OCI-LY1 (cell line): ENCODE data around the gene HARBI1.
A peak's percentile ranks its signal among the peaks of the same experiment; 100 is the strongest.

Source experiments
- H2AFZ ChIP-seq: fragments of 200-600 bp; sonication (generic), shearing (Covaris generic); 2 replicates; pipeline ENCODE4 v1.6.0; 2014; ENCODE audit warnings: antibody characterized with exemption, mild to moderate bottlenecking, low read length
- H3F3A ChIP-seq: fragments of 200-600 bp; sonication (generic), shearing (Covaris generic); 2 replicates; pipeline ENCODE4 v1.6.0; 2014; ENCODE audit warnings: mild to moderate bottlenecking, antibody characterized with exemption, low read length, moderate library complexity; ENCODE audit not compliant: insufficient read depth
- H3K27ac ChIP-seq: fragments of 200-600 bp; sonication (generic); 2 replicates; pipeline ENCODE4 v1.5.1; 2014; ENCODE audit warnings: low read length, mixed run types, mild to moderate bottlenecking, low read depth; ENCODE audit not compliant: poor library complexity, severe bottlenecking
- H3K27me3 ChIP-seq: fragments of 200-600 bp; sonication (generic); 2 replicates; pipeline ENCODE4 v1.6.0; 2014; ENCODE audit warnings: antibody characterized with exemption, mild to moderate bottlenecking, low read length, moderate library complexity; ENCODE audit not compliant: insufficient read depth
- H3K36me3 ChIP-seq: fragments of 200-600 bp; sonication (generic); 2 replicates; pipeline ENCODE4 v1.6.1; 2014; ENCODE audit warnings: mild to moderate bottlenecking, antibody characterized with exemption, low read length, moderate library complexity, mixed read lengths; ENCODE audit not compliant: insufficient read depth
- H3K4me1 ChIP-seq: fragments of 200-600 bp; sonication (generic); 2 replicates; pipeline ENCODE4 v1.5.1; 2014; ENCODE audit warnings: mild to moderate bottlenecking, low read length, moderate library complexity; ENCODE audit not compliant: insufficient read depth, severe bottlenecking
- H3K4me2 ChIP-seq: fragments of 200-600 bp; sonication (generic), shearing (Covaris generic); 2 replicates; pipeline ENCODE4 v1.6.1; 2014; ENCODE audit warnings: low read length
- H3K4me3 ChIP-seq: fragments of 200-600 bp; sonication (generic); 2 replicates; pipeline ENCODE4 v1.5.1; 2014; ENCODE audit warnings: low read length, low read depth, mild to moderate bottlenecking, mixed read lengths; ENCODE audit not compliant: poor library complexity, severe bottlenecking
- H3K79me2 ChIP-seq: fragments of 200-600 bp; shearing (Covaris generic); 2 replicates; pipeline ENCODE4 v1.6.1; 2016; ENCODE audit warnings: mixed run types, low read length, mixed read lengths; ENCODE audit not compliant: insufficient read depth
- H3K9ac ChIP-seq: fragments of 200-600 bp; sonication (generic), shearing (Covaris generic); 2 replicates; pipeline ENCODE4 v1.6.1; 2014; ENCODE audit warnings: mild to moderate bottlenecking, low read length, mixed read lengths
- H3K9me2 ChIP-seq: fragments of 200-600 bp; sonication (generic), shearing (Covaris generic); 2 replicates; pipeline ENCODE4 v1.6.1; 2014; ENCODE audit warnings: low read depth, mild to moderate bottlenecking, low read length, mixed read lengths
- H3K9me3 ChIP-seq: fragments of 200-600 bp; shearing (Covaris generic); 2 replicates; pipeline ENCODE4 v1.6.1; 2014; ENCODE audit warnings: low read length, mixed read lengths
- H4K20me1 ChIP-seq: fragments of 200-600 bp; sonication (generic), shearing (Covaris generic); 2 replicates; pipeline ENCODE4 v1.6.0; 2016; ENCODE audit warnings: mild to moderate bottlenecking, low read length; ENCODE audit not compliant: insufficient read depth
- CTCF ChIP-seq: fragments of 200-600 bp; sonication (generic), shearing (Covaris generic); IDR thresholded peaks from 2 replicates; pipeline ENCODE4 v1.5.1; 2017; ENCODE audit warnings: mild to moderate bottlenecking, antibody characterized with exemption, low read length, moderate library complexity, mixed read lengths
- EZH2 ChIP-seq: fragments of 200-600 bp; sonication (generic), shearing (Covaris generic); IDR thresholded peaks from 2 replicates; pipeline ENCODE4 v1.8.0; 2017; ENCODE audit warnings: borderline replicate concordance, mixed run types, mild to moderate bottlenecking, antibody characterized with exemption, low read length, moderate library complexity, mixed read lengths

Gene HARBI1

GRCh38 chr11:46616551-46617133 lies 385 bp downstream of the HARBI1 start:
- peak overlapping the region; percentile 93 for H3K4me3 ChIP-seq
- H3K9me3 ChIP-seq = no peaks in the 10 kb centered on the region
- TF ChIP-seq CTCF (no peak), EZH2 (no peak)
- H3K4me1 ChIP-seq = peaks cover 48% of the 10 kb centered on the region
- peak overlapping the region; percentile 89 for H3K9ac ChIP-seq
- no peaks in the 10 kb centered on the region for H3F3A ChIP-seq
- H3K36me3 ChIP-seq = peaks cover 3% of the 10 kb centered on the region; the same call in 1 of the 2 replicates
- peak overlapping the region; percentile 53 for H3K27ac ChIP-seq
- H3K4me2 ChIP-seq = peak overlapping the region; percentile 99
- no peaks in the 10 kb centered on the region for H4K20me1 ChIP-seq
- no peaks in the 10 kb centered on the region for H3K9me2 ChIP-seq
- H3K27me3 ChIP-seq = no peaks in the 10 kb centered on the region
- peaks cover 16% of the 10 kb centered on the region for H3K79me2 ChIP-seq
- H2AFZ ChIP-seq = no peak overlapping the region

- Histone ChIP-seq H3K4me3 (peak overlapping the region; percentile 93), H3K9ac (no peak overlapping the region), H3F3A (no peaks in the 10 kb centered on the region), H4K20me1 (no peaks in the 10 kb centered on the region), H3K27ac (peak overlapping the region; percentile 53), H3K79me2 (peaks cover 16% of the 10 kb centered on the region), H3K9me3 (no peaks in the 10 kb centered on the region), H3K27me3 (no peaks in the 10 kb centered on the region), H2AFZ (no peak overlapping the region), H3K4me2 (peak overlapping the region; percentile 99), H3K4me1 (peaks cover 50% of the 10 kb centered on the region), H3K9me2 (no peaks in the 10 kb centered on the region), H3K36me3 (no peaks in the 10 kb centered on the region; the same call in 1 of the 2 replicates)
- TF ChIP-seq CTCF = no peak
- TF ChIP-seq EZH2 = no peak
Observed at GRCh38 chr11:46615756-46616155, 1.3 kb downstream of the HARBI1 start.

- Histone ChIP-seq H3K36me3 (no peaks in the 10 kb centered on the region), H2AFZ (0 out of 2 replicates have a peak overlapping the region, but pooled peaks have one; percentile 22), H3K27me3 (no peaks in the 10 kb centered on the region), H3K9me3 (no peaks in the 10 kb centered on the region), H3K9me2 (no peaks in the 10 kb centered on the region), H3K4me1 (peaks cover 33% of the 10 kb centered on the region), H3K4me2 (peak overlapping the region; percentile 41), H4K20me1 (no peaks in the 10 kb centered on the region), H3K9ac (0 out of 2 replicates have a peak overlapping the region, but pooled peaks have one; percentile 10), H3F3A (no peaks in the 10 kb centered on the region), H3K27ac (peak overlapping the region; percentile 21), H3K4me3 (no peak overlapping the region), H3K79me2 (no peaks in the 10 kb centered on the region)
- TF ChIP-seq EZH2 (no peak), CTCF (no peak)
Observed at GRCh38 chr11:46612326-46612725, 4.7 kb downstream of the HARBI1 start.
